Body of pancreas (tissue), 4 donors: ENCODE results near the gene PEDS1. TPM values are rescaled to one million over a fixed set of nuclear protein-coding genes. Genes with fewer than 3 reads are reported as not detected.

Experiments used
- ATAC-seq: fragments of 150-250 bp; one replicate; pipeline ENCODE4 v1.9.1; 2016
- DNase-seq, 4 donors: peaks; one replicate each; pipeline ENCODE4 v3.0.0-alpha.2; 2019
- H3K27ac ChIP-seq, 4 donors: fragments of 200-600 bp; sonication (generic); 1 replicate in 3 of 4; 2 replicates in 1 of 4; pipeline versions ENCODE4 v1.5.1 to v1.6.1; 2016 to 2019; ENCODE audit warnings: mild to moderate bottlenecking in 1 of 4, mixed read lengths in 1 of 4, moderate library complexity in 1 of 4
- H3K27me3 ChIP-seq, 2 donors: fragments of 200-600 bp; sonication (generic); one replicate each; pipeline ENCODE4 v1.6.0; 2016; ENCODE audit warnings: mild to moderate bottlenecking in 1 of 2
- H3K36me3 ChIP-seq, 2 donors: fragments of 200-600 bp; sonication (generic); replicated peaks in 1 of 2; 2 replicates each; pipeline ENCODE4 v1.5.1; 2016; ENCODE audit warnings: low read depth in 2 of 2; ENCODE audit not compliant: insufficient read depth in 1 of 2
- H3K4me1 ChIP-seq: fragments of 200-600 bp; sonication (generic); one replicate; pipeline ENCODE4 v1.6.0; 2016
- H3K4me3 ChIP-seq, 2 donors: fragments of 200-600 bp; sonication (generic); 1 replicate in 1 of 2; 2 replicates in 1 of 2; pipeline ENCODE4 v1.5.1; 2016 to 2019
- H3K9me3 ChIP-seq, 3 donors: fragments of 200-600 bp; sonication (generic); 1 replicate in 2 of 3; 2 replicates in 1 of 3; pipeline ENCODE4 v1.5.1; 2016
- POLR2A ChIP-seq, 3 donors: fragments of 450-650 bp; IDR thresholded peaks; one replicate each; pipeline ENCODE4 v1.6.1; 2016; ENCODE audit warnings: antibody characterized with exemption in 3 of 3, mild to moderate bottlenecking in 2 of 3
- whole genome bisulfite sequencing, 2 donors: methylation state at CpG; one replicate each; pipeline ENCODE4 v1.1.5; 2017; 5-methylcytosine and 5-hydroxymethylcytosine counted together
- intact Hi-C: fragments of 100-400 bp; cut with DNase I; formaldehyde crosslinking; loops from one replicate; pipeline ENCODE4 v1.15.1; 2023
- total RNA-seq, 2 donors: library from RNA; depleted of rRNA; stranded (reverse); fragments of >200 nt; gene quantifications; one replicate each; pipeline ENCODE4 v1.1.0, GENCODE V29; 2016
- TF ChIP-seq, protein P1 (sequence below), 7 experiments: fragments of 450-650 bp in 4 of 7; fragments of 200-600 bp in 3 of 7; sonication (generic) in 3 of 7; IDR thresholded peaks; one replicate each; pipeline ENCODE4 v1.5.1; 2016 to 2019; ENCODE audit warnings: antibody characterized with exemption in 7 of 7

Gene PEDS1
- total RNA-seq, 2 donors from 2014 or later: 9.1 to 9.6 TPM

GRCh38 chr20:50133474-50134217 lies 19.9 kb downstream of the PEDS1 start:
- no peaks in the 10 kb centered on the region for H3K9me3 ChIP-seq
- no peak overlapping the region for H3K4me3 ChIP-seq
- no peak for TF ChIP-seq POLR2A (IDR thresholded peaks at IDR 0.05)
- TF ChIP-seq, protein P1, sequence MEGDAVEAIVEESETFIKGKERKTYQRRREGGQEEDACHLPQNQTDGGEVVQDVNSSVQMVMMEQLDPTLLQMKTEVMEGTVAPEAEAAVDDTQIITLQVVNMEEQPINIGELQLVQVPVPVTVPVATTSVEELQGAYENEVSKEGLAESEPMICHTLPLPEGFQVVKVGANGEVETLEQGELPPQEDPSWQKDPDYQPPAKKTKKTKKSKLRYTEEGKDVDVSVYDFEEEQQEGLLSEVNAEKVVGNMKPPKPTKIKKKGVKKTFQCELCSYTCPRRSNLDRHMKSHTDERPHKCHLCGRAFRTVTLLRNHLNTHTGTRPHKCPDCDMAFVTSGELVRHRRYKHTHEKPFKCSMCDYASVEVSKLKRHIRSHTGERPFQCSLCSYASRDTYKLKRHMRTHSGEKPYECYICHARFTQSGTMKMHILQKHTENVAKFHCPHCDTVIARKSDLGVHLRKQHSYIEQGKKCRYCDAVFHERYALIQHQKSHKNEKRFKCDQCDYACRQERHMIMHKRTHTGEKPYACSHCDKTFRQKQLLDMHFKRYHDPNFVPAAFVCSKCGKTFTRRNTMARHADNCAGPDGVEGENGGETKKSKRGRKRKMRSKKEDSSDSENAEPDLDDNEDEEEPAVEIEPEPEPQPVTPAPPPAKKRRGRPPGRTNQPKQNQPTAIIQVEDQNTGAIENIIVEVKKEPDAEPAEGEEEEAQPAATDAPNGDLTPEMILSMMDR (IDR thresholded peaks at IDR 0.05): no peak
- ATAC-seq (no peak), DNase-seq (no peak)
- peaks cover 16% of the 10 kb centered on the region for H3K4me1 ChIP-seq
- no peaks in the 10 kb centered on the region for H3K27me3 ChIP-seq
- intact Hi-C loops: no loop called here
- 67 to 84% methylated on average over 6 to 9 of the region's 9 CpGs for WGBS, 2 donors
- no peaks in the 10 kb centered on the region for H3K36me3 ChIP-seq
- no peak overlapping the region for H3K27ac ChIP-seq

DNA sequence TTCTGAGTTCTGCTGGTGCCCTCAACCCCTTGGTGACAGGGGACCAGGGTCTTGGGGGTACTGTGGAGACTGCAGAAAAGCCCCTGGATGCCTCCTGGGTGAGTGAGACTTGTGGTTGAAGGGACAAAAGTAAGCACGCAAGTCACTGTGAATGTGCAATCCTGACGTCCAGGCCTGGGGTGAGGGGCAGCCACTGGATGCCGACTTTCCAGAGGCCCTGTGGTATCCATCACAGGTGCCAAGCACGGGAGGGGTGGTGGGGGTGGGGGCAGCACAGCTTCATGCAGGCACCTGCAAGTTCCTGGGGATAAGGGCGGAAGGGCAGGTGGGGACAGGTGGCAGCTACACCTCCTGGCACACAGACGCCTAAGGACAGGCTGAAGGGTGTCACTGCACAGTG lies 20.5 kb downstream of the PEDS1 start:
- H3K27me3 ChIP-seq: no peaks in the 10 kb centered on the region
- intact Hi-C loops: no loop called here
- no peak overlapping the region for H3K4me3 ChIP-seq
- no peak overlapping the region for H3K27ac ChIP-seq
- 58 to 95% methylated on average over 4 to 6 of the region's 6 CpGs for WGBS, 2 donors
- TF ChIP-seq, protein P1 (IDR thresholded peaks at IDR 0.05): no peak
- TF ChIP-seq POLR2A (IDR thresholded peaks at IDR 0.05): no peak
- peaks cover 10% of the 10 kb centered on the region for H3K4me1 ChIP-seq
- H3K36me3 ChIP-seq: peaks cover 0 to under 1% of the 10 kb centered on the region in 2 donors
- H3K9me3 ChIP-seq: no peaks in the 10 kb centered on the region
- DNase-seq (no peak), ATAC-seq (no peak)

GRCh38 chr20:50130995-50131394 lies 22.5 kb downstream of the PEDS1 start:
- no peak for ATAC-seq
- WGBS, 2 donors: 89 to 90% methylated on average over 4 of the region's 4 CpGs
- H3K36me3 ChIP-seq: peaks cover 3 to 5% of the 10 kb centered on the region in 2 donors
- no peak overlapping the region for H3K27ac ChIP-seq
- DNase-seq: no peak
- no peak overlapping the region for H3K4me3 ChIP-seq
- H3K27me3 ChIP-seq: no peaks in the 10 kb centered on the region
- no peaks in the 10 kb centered on the region for H3K9me3 ChIP-seq
- TF ChIP-seq, protein P1 (IDR thresholded peaks at IDR 0.05): no peak
- peaks cover 12% of the 10 kb centered on the region for H3K4me1 ChIP-seq
- intact Hi-C loops: no loop called here

GRCh38 chr20:50130356-50130723 lies 23.2 kb downstream of the PEDS1 start:
- Histone ChIP-seq H3K27me3 (no peaks in the 10 kb centered on the region), H3K27ac (no peak overlapping the region), H3K9me3 (no peaks in the 10 kb centered on the region), H3K36me3 (peaks cover 3 to 5% of the 10 kb centered on the region in 2 donors), H3K4me1 (peaks cover 14% of the 10 kb centered on the region), H3K4me3 (no peak overlapping the region)
- intact Hi-C loops: no loop called here
- no peak for DNase-seq
- WGBS, 2 donors: 96 to 100% methylated on average over 1 of the region's 1 CpG
- TF ChIP-seq POLR2A (IDR thresholded peaks at IDR 0.05): no peak
- TF ChIP-seq, protein P1 (IDR thresholded peaks at IDR 0.05): no peak
- ATAC-seq: no peak
